ENCODE data around the gene SSBP4. TPM values are rescaled to one million over a fixed set of nuclear protein-coding genes. Genes with fewer than 3 reads are reported as not detected.

Gene SSBP4
- total and polyA plus RNA-seq, 4 donors = 31.7 to 95.3 (median 72.4) TPM

DNA sequence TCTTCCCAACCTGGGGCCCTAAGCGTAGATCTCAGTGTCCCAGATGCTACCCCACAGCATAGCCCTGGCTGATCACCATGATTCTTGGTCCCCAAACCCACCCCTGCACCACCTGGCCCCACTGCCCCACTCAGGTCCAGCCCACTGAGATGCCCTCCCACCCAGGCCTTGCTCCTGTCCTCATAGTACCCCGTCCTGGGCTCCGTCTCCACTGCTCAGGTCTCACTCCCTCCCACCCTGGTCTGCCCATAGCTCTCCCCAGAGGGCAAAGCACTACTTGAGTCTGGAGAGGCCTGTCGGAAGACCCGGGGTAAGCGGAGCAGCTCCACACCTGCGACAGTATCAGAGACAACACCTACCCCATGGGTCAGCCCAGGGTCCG, 54.5 kb downstream of the SSBP4 start:
- DNase-seq = no peak
- Histone ChIP-seq H3K4me1 (ENCODE audit: control insufficient read depth in 5 of 5, insufficient read depth in 5 of 5, low read length in 5 of 5) (peaks cover 0 to 26% (median 5%) of the 10 kb centered on the region in 5 donors), H3K27me3 (ENCODE audit: control insufficient read depth in 3 of 3, insufficient read depth in 3 of 3, low read length in 2 of 3) (no peaks in the 10 kb centered on the region), H3K27ac (ENCODE audit: low read depth in 1 of 2, low read length in 1 of 2) (peak overlapping the region in 1 of 2 donors; percentile 55), H3K9ac (ENCODE audit: insufficient read depth in 1 of 2, low read length in 2 of 2) (no peak overlapping the region), H3K4me3 (no peak overlapping the region), H3K9me3 (ENCODE audit: control insufficient read depth in 4 of 4, insufficient read depth in 3 of 4, low read length in 3 of 4) (no peaks in the 10 kb centered on the region), H3K36me3 (ENCODE audit: control insufficient read depth in 4 of 4, insufficient read depth in 4 of 4, low read length in 4 of 4) (peaks cover 0 to 11% (median 0%) of the 10 kb centered on the region in 4 donors)
- WGBS, 2 donors = 89 to 95% methylated on average over 8 of the region's 8 CpGs
- TF ChIP-seq, protein P1, sequence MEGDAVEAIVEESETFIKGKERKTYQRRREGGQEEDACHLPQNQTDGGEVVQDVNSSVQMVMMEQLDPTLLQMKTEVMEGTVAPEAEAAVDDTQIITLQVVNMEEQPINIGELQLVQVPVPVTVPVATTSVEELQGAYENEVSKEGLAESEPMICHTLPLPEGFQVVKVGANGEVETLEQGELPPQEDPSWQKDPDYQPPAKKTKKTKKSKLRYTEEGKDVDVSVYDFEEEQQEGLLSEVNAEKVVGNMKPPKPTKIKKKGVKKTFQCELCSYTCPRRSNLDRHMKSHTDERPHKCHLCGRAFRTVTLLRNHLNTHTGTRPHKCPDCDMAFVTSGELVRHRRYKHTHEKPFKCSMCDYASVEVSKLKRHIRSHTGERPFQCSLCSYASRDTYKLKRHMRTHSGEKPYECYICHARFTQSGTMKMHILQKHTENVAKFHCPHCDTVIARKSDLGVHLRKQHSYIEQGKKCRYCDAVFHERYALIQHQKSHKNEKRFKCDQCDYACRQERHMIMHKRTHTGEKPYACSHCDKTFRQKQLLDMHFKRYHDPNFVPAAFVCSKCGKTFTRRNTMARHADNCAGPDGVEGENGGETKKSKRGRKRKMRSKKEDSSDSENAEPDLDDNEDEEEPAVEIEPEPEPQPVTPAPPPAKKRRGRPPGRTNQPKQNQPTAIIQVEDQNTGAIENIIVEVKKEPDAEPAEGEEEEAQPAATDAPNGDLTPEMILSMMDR (IDR thresholded peaks at IDR 0.05; ENCODE audit: control extremely low read depth, extremely low read depth) = no peak
- ATAC-seq (ENCODE audit: insufficient read depth, low FRiP score) = no peak

DNA sequence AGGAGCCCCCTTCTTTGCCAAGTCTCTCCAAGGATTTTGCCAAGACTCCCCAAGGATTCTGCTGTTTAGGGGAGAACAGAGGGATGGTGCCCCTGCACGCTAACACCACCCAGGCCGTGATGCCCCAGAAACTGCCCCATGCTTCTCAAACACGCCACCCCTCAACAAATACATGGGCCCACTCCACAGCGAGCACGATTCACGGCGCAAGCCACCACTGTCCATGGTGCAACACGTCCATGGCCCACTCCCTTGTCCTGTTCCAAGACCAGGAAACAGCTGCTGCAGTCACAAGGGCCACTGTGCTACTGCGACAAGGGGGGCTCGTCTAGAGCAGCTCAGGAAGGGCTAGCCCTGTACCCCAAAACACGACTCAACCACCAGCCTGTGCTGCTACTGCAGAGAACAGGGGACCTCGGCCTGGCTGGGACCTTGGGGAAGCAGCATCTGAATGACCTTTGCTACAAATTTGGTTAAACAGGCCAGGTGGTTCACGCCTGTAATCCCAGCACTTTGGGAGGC, 55.2 kb downstream of the SSBP4 start:
- H3K27me3 ChIP-seq (ENCODE audit: control insufficient read depth in 3 of 3, insufficient read depth in 3 of 3, low read length in 2 of 3) = no peaks in the 10 kb centered on the region
- peaks cover 3 to 30% (median 11%) of the 10 kb centered on the region in 5 donors for H3K4me1 ChIP-seq (ENCODE audit: control insufficient read depth in 5 of 5, insufficient read depth in 5 of 5, low read length in 5 of 5)
- 88 to 91% methylated on average over 13 of the region's 13 CpGs for WGBS, 2 donors
- peaks cover 0 to 10% (median 0%) of the 10 kb centered on the region in 4 donors for H3K36me3 ChIP-seq (ENCODE audit: control insufficient read depth in 4 of 4, insufficient read depth in 4 of 4, low read length in 4 of 4)
- ATAC-seq (ENCODE audit: insufficient read depth, low FRiP score) (no peak), DNase-seq (no peak)
- no peak overlapping the region for H3K4me3 ChIP-seq
- TF ChIP-seq, protein P1 (IDR thresholded peaks at IDR 0.05; ENCODE audit: control extremely low read depth, extremely low read depth) = no peak
- H3K9me3 ChIP-seq (ENCODE audit: control insufficient read depth in 4 of 4, insufficient read depth in 3 of 4, low read length in 3 of 4) = no peaks in the 10 kb centered on the region
- peak overlapping the region in 1 of 2 donors; percentile 55 for H3K27ac ChIP-seq (ENCODE audit: low read depth in 1 of 2, low read length in 1 of 2)
- no peak overlapping the region for H3K9ac ChIP-seq (ENCODE audit: insufficient read depth in 1 of 2, low read length in 2 of 2)

DNA sequence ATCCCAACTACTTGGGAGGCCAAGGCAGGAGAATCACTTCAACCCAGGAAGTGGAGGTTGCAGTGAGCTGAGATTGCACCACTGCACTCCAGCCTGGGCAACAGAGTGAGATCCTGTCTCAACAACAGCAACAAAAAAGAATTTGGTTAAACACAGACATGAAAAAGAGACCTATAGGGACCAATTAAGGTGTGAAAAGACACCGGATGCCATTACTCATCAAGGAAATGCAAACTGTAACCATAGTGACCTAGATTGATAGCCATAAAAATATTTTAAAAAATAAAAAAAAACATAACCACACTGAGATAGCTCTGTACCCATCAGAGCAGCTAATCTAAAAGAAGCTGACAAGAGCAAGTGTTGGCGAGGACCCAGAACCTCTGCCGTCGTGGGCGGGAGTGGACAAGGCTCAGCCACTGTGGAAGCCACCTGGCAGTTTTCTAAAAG, 55.8 kb downstream of the SSBP4 start:
- DNase-seq (no peak), ATAC-seq (ENCODE audit: insufficient read depth, low FRiP score) (no peak)
- Histone ChIP-seq H3K27ac (ENCODE audit: low read depth in 1 of 2, low read length in 1 of 2) (no peak overlapping the region), H3K4me3 (no peak overlapping the region), H3K9me3 (ENCODE audit: control insufficient read depth in 4 of 4, insufficient read depth in 3 of 4, low read length in 3 of 4) (no peaks in the 10 kb centered on the region), H3K4me1 (ENCODE audit: control insufficient read depth in 5 of 5, insufficient read depth in 5 of 5, low read length in 5 of 5) (peaks cover 3 to 31% (median 9%) of the 10 kb centered on the region in 5 donors), H3K9ac (ENCODE audit: insufficient read depth in 1 of 2, low read length in 2 of 2) (no peak overlapping the region), H3K36me3 (ENCODE audit: control insufficient read depth in 4 of 4, insufficient read depth in 4 of 4, low read length in 4 of 4) (peaks cover 0 to 10% (median 0%) of the 10 kb centered on the region in 4 donors), H3K27me3 (ENCODE audit: control insufficient read depth in 3 of 3, insufficient read depth in 3 of 3, low read length in 2 of 3) (no peaks in the 10 kb centered on the region)
- TF ChIP-seq, protein P1 (IDR thresholded peaks at IDR 0.05; ENCODE audit: control extremely low read depth, extremely low read depth) = no peak
- 71 to 82% methylated on average over 5 of the region's 5 CpGs for WGBS, 2 donors
